Cardiac ventricle fibroblast (primary cell): Measurements from ENCODE around the gene ONECUT2. TPM values are rescaled to one million over a fixed set of nuclear protein-coding genes. Genes with fewer than 3 reads are reported as not detected.

Experiments
- total RNA-seq: library from RNA; depleted of rRNA; stranded (reverse); fragments of >200 nt; gene quantifications from 2 replicates; pipeline ENCODE4 v1.2.3, GENCODE V29; 2015

The ONECUT2 gene
- total RNA-seq: under 0.01 TPM in 1 of 2 replicates, not detected in the other

GRCh38 chr18:57434536-57435494 lies at the start of gene ONECUT2:
Gene ONECUT2 (plus strand): TSS chr18:57435374. CDS start chr18:57435717, 343 bp downstream.

Other genes starting within 250 kb of the ONECUT2 start
- gene ST8SIA3, start 82.8 kb upstream of the ONECUT2 start, total RNA-seq: not detected in 2 replicates
- 53.4 and 82.1 TPM in 2 replicates for gene FECH, start 151.3 kb downstream of the ONECUT2 start, total RNA-seq
- gene NARS1, start 186.5 kb downstream of the ONECUT2 start, total RNA-seq: 78.3 and 94.7 TPM in 2 replicates